ENCODE data around the gene SOAT1. TPM values are rescaled to one million over a fixed set of nuclear protein-coding genes. Genes with fewer than 3 reads are reported as not detected.

Gene SOAT1
- polyA plus RNA-seq, 1 of the 3 experiments (the other 2 are of a cell fraction) = 8.1 TPM

DNA sequence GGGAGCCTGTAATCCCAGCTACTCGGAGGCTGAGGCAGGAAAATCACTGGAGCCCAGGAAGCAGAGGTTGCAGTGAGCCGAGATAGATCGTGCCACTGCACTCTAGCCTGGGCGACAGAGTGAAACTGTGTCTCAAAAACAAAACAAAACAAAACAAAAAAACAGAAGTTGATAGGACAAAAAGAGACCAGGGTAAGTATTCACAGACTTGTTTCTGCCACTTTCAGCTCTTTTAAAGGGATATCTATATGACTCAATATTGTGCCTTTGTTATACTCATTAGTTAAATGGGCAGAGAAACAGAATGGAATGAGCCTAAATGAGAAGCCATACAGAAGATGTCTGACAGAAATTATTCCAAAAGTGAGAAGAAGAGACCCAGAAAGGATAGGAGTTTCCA is 41.0 kb upstream of the SOAT1 start:
- Histone ChIP-seq H4K20me1 (ENCODE audit: insufficient read depth) (no peaks in the 10 kb centered on the region), H3F3A (replicated peaks; ENCODE audit: insufficient read depth) (no peaks in the 10 kb centered on the region), H3K79me2 (ENCODE audit: insufficient read depth) (no peaks in the 10 kb centered on the region), H3K4me2 (no peak overlapping the region), H2AFZ (ENCODE audit: low read depth) (no peak overlapping the region), H3K36me3 (replicated peaks in 1 of 2; ENCODE audit: control insufficient read depth in 1 of 2, insufficient read depth in 2 of 2, low read length in 1 of 2) (no peaks in the 10 kb centered on the region), H3K27ac (ENCODE audit: low read depth in 2 of 2, low read length in 1 of 2) (no peak overlapping the region), H3K9me3 (no peaks in the 10 kb centered on the region), H3K4me1 (ENCODE audit: control insufficient read depth in 1 of 2, insufficient read depth in 2 of 2, low read depth in 1 of 2, low read length in 1 of 2) (no peaks in the 10 kb centered on the region), H3K9ac (no peak overlapping the region), H3K4me3 (ENCODE audit: low read depth in 2 of 2, low read length in 1 of 2) (no peak overlapping the region), H3K27me3 (ENCODE audit: insufficient read depth) (no peaks in the 10 kb centered on the region), H3K9me2 (no peaks in the 10 kb centered on the region)
- POLR2A ChIA-PET = no interaction called here
- DNase-seq = no peak
- CTCF ChIA-PET = interaction anchor here (0.7 to 2.8 kb wide), 4 partner anchors 17 to 129 kb away, joined by 3 to 34 read pairs (median 3); no protein-coding TSS in a partner anchor
- 96% methylated on average over 4 of the region's 4 CpGs for WGBS (ENCODE audit: low lambda C conversion rate)
- no peak for TF ChIP-seq FOSL2 (IDR thresholded peaks at IDR 0.05; ENCODE audit: borderline replicate concordance, low read depth)
- TF ChIP-seq, protein P1, sequence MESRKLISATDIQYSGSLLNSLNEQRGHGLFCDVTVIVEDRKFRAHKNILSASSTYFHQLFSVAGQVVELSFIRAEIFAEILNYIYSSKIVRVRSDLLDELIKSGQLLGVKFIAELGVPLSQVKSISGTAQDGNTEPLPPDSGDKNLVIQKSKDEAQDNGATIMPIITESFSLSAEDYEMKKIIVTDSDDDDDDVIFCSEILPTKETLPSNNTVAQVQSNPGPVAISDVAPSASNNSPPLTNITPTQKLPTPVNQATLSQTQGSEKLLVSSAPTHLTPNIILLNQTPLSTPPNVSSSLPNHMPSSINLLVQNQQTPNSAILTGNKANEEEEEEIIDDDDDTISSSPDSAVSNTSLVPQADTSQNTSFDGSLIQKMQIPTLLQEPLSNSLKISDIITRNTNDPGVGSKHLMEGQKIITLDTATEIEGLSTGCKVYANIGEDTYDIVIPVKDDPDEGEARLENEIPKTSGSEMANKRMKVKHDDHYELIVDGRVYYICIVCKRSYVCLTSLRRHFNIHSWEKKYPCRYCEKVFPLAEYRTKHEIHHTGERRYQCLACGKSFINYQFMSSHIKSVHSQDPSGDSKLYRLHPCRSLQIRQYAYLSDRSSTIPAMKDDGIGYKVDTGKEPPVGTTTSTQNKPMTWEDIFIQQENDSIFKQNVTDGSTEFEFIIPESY (IDR thresholded peaks at IDR 0.05; ENCODE audit: borderline replicate concordance, low read depth) = no peak
- no peak for TF ChIP-seq FOXM1 (IDR thresholded peaks at IDR 0.05; ENCODE audit: low read depth)
- no peak for TF ChIP-seq TAF1 (IDR thresholded peaks at IDR 0.05; ENCODE audit: borderline replicate concordance, low read depth, low read length)
- TF ChIP-seq EP300 (IDR thresholded peaks at IDR 0.05; ENCODE audit: borderline replicate concordance in 1 of 2, low read depth in 1 of 2, low read length in 1 of 2) = no peak
- no peak for TF ChIP-seq RCOR1 (IDR thresholded peaks at IDR 0.05; ENCODE audit: low read length)

DNA sequence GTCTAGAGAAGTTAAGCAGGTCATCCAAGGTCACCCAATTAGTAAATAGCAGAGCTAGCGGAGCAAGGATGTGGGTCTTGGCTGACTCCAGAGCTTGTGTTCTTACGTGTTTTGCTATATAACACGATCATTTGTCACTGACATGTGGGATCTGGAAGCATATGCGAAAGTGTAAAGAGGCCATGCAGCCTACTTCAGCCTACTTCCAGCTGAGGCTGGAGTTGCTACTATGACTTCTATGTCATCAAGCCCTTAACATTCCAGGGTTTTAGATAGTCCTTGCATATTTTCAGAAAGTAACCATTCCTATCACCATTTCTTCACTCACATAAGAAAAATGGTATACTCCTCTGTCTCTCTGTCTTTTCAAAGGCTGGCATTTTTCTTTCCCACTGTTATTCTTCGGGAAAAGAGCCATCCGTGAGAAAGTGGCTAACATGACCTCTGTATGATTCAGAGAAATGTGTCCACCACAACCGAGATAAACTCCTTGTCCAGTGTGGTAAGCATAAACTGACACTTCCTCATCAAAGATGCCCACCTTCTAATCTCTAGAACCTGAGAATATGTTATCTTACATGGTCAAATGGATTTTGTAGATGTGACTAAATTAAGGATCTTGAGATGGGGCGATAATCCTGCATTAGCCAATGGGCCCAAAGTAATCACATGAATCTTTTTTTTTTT is 40.2 kb upstream of the SOAT1 start:
- POLR2A ChIA-PET = no interaction called here
- H3K9me3 ChIP-seq = no peaks in the 10 kb centered on the region
- H3K4me3 ChIP-seq (ENCODE audit: low read depth in 2 of 2, low read length in 1 of 2) = no peak overlapping the region
- CTCF ChIA-PET = interaction anchor here (1.0 kb wide), 1 partner anchor 128 kb away, joined by 3 read pairs; no protein-coding TSS in a partner anchor
- TF ChIP-seq CHD2 (IDR thresholded peaks at IDR 0.05; ENCODE audit: low read length, partially characterized antibody) (no peak), EP300 (IDR thresholded peaks at IDR 0.05; ENCODE audit: borderline replicate concordance in 1 of 2, low read depth in 1 of 2, low read length in 1 of 2) (no peak), SMC3 (IDR thresholded peaks at IDR 0.05; ENCODE audit: low read depth, low read length) (no peak), TCF12 (IDR thresholded peaks at IDR 0.05) (no peak), SIN3A (IDR thresholded peaks at IDR 0.05; ENCODE audit: borderline replicate concordance, low read depth, low read length) (no peak), JUND (IDR thresholded peaks at IDR 0.05) (no peak), FOSL2 (IDR thresholded peaks at IDR 0.05; ENCODE audit: borderline replicate concordance, low read depth) (no peak), GATA2 (CRISPR knock-in tag; IDR thresholded peaks at IDR 0.05) (no peak), YY1 (IDR thresholded peaks at IDR 0.05; ENCODE audit: low read depth) (no peak), MEF2A (IDR thresholded peaks at IDR 0.05; ENCODE audit: borderline replicate concordance, low read depth) (no peak)
- no peaks in the 10 kb centered on the region for H3K27me3 ChIP-seq (ENCODE audit: insufficient read depth)
- no peak overlapping the region for H3K4me2 ChIP-seq
- no peaks in the 10 kb centered on the region for H4K20me1 ChIP-seq (ENCODE audit: insufficient read depth)
- no peak for DNase-seq
- 81% methylated on average over 8 of the region's 8 CpGs for WGBS (ENCODE audit: low lambda C conversion rate)
- H3K4me1 ChIP-seq (ENCODE audit: control insufficient read depth in 1 of 2, insufficient read depth in 2 of 2, low read depth in 1 of 2, low read length in 1 of 2) = no peaks in the 10 kb centered on the region
- no peaks in the 10 kb centered on the region for H3K79me2 ChIP-seq (ENCODE audit: insufficient read depth)
- no peak overlapping the region for H3K27ac ChIP-seq (ENCODE audit: low read depth in 2 of 2, low read length in 1 of 2)
- no peak overlapping the region for H3K9ac ChIP-seq
- H3K9me2 ChIP-seq = no peaks in the 10 kb centered on the region
- H3K36me3 ChIP-seq (replicated peaks in 1 of 2; ENCODE audit: control insufficient read depth in 1 of 2, insufficient read depth in 2 of 2, low read length in 1 of 2) = no peaks in the 10 kb centered on the region
- H2AFZ ChIP-seq (ENCODE audit: low read depth) = no peak overlapping the region
- no peaks in the 10 kb centered on the region for H3F3A ChIP-seq (replicated peaks; ENCODE audit: insufficient read depth)

All from SK-N-SH (cell line).